Testis (tissue), 5 donors: ENCODE data around the gene HAPLN3. TPM values are rescaled to one million over a fixed set of nuclear protein-coding genes. Genes with fewer than 3 reads are reported as not detected.
"Not testable (repeated sequence)": the region's sequence is repeated elsewhere in the genome, so short reads cannot be mapped to it uniquely, and the experiment has no call there.

Experiments
- DNase-seq: peaks from one replicate; pipeline ENCODE4 v3.0.0-alpha.2; 2019
- H3K27ac ChIP-seq, 2 donors: fragments of 200-600 bp; sonication (generic); one replicate each; pipeline ENCODE4 v1.5.1; 2019
- H3K27me3 ChIP-seq: fragments of 200-600 bp; sonication (generic); one replicate; pipeline ENCODE4 v1.5.1; 2019
- H3K36me3 ChIP-seq: fragments of 200-600 bp; sonication (generic); one replicate; pipeline ENCODE4 v1.5.1; 2017; ENCODE audit warnings: low read depth; ENCODE audit errors: missing control alignments
- H3K4me1 ChIP-seq: fragments of 200-600 bp; sonication (generic); one replicate; pipeline ENCODE4 v1.5.1; 2019
- H3K4me3 ChIP-seq, 2 donors: fragments of 200-600 bp; sonication (generic); one replicate each; pipeline ENCODE4 v1.5.1; 2017 to 2019
- H3K9me3 ChIP-seq: fragments of 200-600 bp; sonication (generic); one replicate; pipeline ENCODE4 v1.5.1; 2017
- POLR2A ChIP-seq: fragments of 450-650 bp; IDR thresholded peaks from one replicate; pipeline ENCODE4 v1.6.1; 2017; ENCODE audit warnings: antibody characterized with exemption, mild to moderate bottlenecking, moderate library complexity
- WGBS, 2 donors: methylation state at CpG; one replicate each; pipeline ENCODE4 v1.1.5; 2018; 5-methylcytosine and 5-hydroxymethylcytosine counted together
- intact Hi-C: fragments of 100-400 bp; cut with DNase I; formaldehyde crosslinking; loops from one replicate; pipeline ENCODE4 v1.15.1; 2023; ENCODE audit warnings: low total_unique reads
- long read RNA-seq, 2 donors: transcript quantifications; one replicate each; lab custom pipeline, GENCODE V29; 2026
- polyA plus RNA-seq: library from polyadenylated mRNA; stranded (reverse); fragments of 350-450 nt; fragmentation: Illumina TruSeq; extraction: RNeasy Lipid Tissue Mini Kit (QIAGEN cat#74804); gene quantifications from one replicate; pipeline ENCODE4 v1.2.3, GENCODE V29; 2014; ENCODE audit warnings: low read depth, low replicate concordance; ENCODE audit not compliant: insufficient read depth
- total RNA-seq, 2 donors: library from RNA; depleted of rRNA; stranded (reverse); fragments of >200 nt; gene quantifications; one replicate each; pipeline ENCODE4 v1.2.3, GENCODE V29; 2016
- TF ChIP-seq, protein P1 (sequence below), 3 experiments: fragments of 450-650 bp in 2 of 3; fragments of 200-600 bp in 1 of 3; sonication (generic) in 1 of 3; IDR thresholded peaks; one replicate each; pipeline ENCODE4 v1.5.1; 2016 to 2019; ENCODE audit warnings: antibody characterized with exemption in 3 of 3, mild to moderate bottlenecking in 2 of 3, moderate library complexity in 1 of 3

Gene HAPLN3
- 1 to 10 TPM; 4.8 to 5.0 TPM for total RNA-seq
- 5.6 TPM for polyA plus RNA-seq
- long read RNA-seq, donor 1, result 0 reads
- long read RNA-seq, donor 2, result 0 reads

GRCh38 chr15:88894819-88895767 lies at the start of gene HAPLN3:
HAPLN3 (minus strand) TSS chr15:88895544; CDS start chr15:88887298, 8,246 bp downstream.
- Histone ChIP-seq H3K27me3 (no peaks in the 10 kb centered on the region), H3K27ac (no peak within 1 kb of the TSS), H3K4me1 (peaks cover 15% of the 10 kb centered on the region), H3K9me3 (no peaks in the 10 kb centered on the region), H3K36me3 (no peaks in the 10 kb centered on the region), H3K4me3 (peak within 1 kb of the TSS; percentile 43 to 45)
- intact Hi-C loops, result no loop called here
- whole genome bisulfite sequencing, 2 donors, result 0 to 2% methylated on average over 11 to 63 of the region's 70 CpGs
- no peak for DNase-seq
- no peak for TF ChIP-seq POLR2A
- TF ChIP-seq, protein P1, sequence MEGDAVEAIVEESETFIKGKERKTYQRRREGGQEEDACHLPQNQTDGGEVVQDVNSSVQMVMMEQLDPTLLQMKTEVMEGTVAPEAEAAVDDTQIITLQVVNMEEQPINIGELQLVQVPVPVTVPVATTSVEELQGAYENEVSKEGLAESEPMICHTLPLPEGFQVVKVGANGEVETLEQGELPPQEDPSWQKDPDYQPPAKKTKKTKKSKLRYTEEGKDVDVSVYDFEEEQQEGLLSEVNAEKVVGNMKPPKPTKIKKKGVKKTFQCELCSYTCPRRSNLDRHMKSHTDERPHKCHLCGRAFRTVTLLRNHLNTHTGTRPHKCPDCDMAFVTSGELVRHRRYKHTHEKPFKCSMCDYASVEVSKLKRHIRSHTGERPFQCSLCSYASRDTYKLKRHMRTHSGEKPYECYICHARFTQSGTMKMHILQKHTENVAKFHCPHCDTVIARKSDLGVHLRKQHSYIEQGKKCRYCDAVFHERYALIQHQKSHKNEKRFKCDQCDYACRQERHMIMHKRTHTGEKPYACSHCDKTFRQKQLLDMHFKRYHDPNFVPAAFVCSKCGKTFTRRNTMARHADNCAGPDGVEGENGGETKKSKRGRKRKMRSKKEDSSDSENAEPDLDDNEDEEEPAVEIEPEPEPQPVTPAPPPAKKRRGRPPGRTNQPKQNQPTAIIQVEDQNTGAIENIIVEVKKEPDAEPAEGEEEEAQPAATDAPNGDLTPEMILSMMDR (IDR thresholded peaks at IDR 0.05), result no peak

DNA sequence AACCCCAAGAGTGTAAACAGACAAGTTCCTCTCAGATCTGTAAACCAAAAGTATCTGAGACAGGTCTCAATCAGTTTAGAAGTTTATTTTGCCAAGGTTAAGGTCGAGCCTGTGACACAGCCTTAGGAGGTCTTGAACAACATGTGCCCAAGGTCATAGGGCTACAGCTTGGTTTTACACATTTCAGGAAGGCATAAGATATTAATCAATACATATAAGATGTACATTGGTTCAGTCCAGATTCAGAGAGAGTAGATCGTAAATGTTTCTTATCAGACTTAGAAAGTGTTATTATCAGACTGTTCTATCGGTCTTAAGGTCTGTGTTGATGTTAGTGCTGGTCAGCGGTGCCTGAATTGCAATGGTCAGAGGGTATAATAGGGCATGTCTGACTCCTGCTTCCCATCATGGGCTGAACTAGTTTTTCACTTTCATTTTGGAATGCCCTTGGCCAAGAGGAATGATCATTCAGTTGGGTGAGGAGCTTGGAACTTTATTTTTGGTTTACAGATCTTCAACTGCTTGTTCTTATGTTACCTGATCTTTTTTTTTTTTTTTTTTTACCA lies 44.8 kb upstream of the HAPLN3 start:
- intact Hi-C loops, result no loop called here
- 69 to 81% methylated on average over 4 of the region's 4 CpGs for WGBS, 2 donors

GRCh38 chr15:88939486-88939806 lies 44.1 kb upstream of the HAPLN3 start:
- intact Hi-C loops, result no loop called here
- no peak overlapping the region for H3K27ac ChIP-seq
- no peak for DNase-seq
- no peaks in the 10 kb centered on the region for H3K27me3 ChIP-seq
- no peaks in the 10 kb centered on the region for H3K36me3 ChIP-seq
- TF ChIP-seq, protein P1 (IDR thresholded peaks at IDR 0.05), result no peak
- TF ChIP-seq POLR2A, result no peak
- no peaks in the 10 kb centered on the region for H3K4me1 ChIP-seq
- no peak overlapping the region for H3K4me3 ChIP-seq
- WGBS, 2 donors, result 82 to 91% methylated on average over 2 of the region's 2 CpGs
- no peaks in the 10 kb centered on the region for H3K9me3 ChIP-seq

More for the DNA sequence above, 44.8 kb upstream of the HAPLN3 start:
- TF ChIP-seq, protein P1 (IDR thresholded peaks at IDR 0.05), result no peak
- no peak for TF ChIP-seq POLR2A
- H3K4me1 ChIP-seq, result no peaks in the 10 kb centered on the region
- H3K36me3 ChIP-seq, result no peaks in the 10 kb centered on the region
- H3K27me3 ChIP-seq, result no peaks in the 10 kb centered on the region
- H3K9me3 ChIP-seq, result no peaks in the 10 kb centered on the region
- no peak overlapping the region for H3K27ac ChIP-seq
- DNase-seq, result no peak
- H3K4me3 ChIP-seq, result no peak overlapping the region

- intact Hi-C loops, result no loop called here
- Histone ChIP-seq H3K27me3 (no peaks in the 10 kb centered on the region), H3K36me3 (no peaks in the 10 kb centered on the region), H3K9me3 (no peaks in the 10 kb centered on the region), H3K27ac (no peak overlapping the region), H3K4me1 (no peaks in the 10 kb centered on the region), H3K4me3 (no peak overlapping the region)
- 92 to 93% methylated on average over 15 of the region's 15 CpGs for WGBS, 2 donors
- DNase-seq, result no peak
- TF ChIP-seq POLR2A, result no peak
- TF ChIP-seq, protein P1 (IDR thresholded peaks at IDR 0.05), result no peak
Measured at GRCh38 chr15:88938802-88939485, 43.6 kb upstream of the HAPLN3 start.

- intact Hi-C loops, DNase-seq, H3K36me3 ChIP-seq, H3K4me3 ChIP-seq, H3K9me3 ChIP-seq, H3K4me1 ChIP-seq, H3K27ac ChIP-seq, H3K27me3 ChIP-seq: not testable (repeated sequence)
- 73 to 83% methylated on average over 4 of the region's 4 CpGs for WGBS, 2 donors
Measured at GRCh38 chr15:88934449-88934848, 39.1 kb upstream of the HAPLN3 start.
